Measurements from ENCODE around the gene SHISAL1. TPM values are rescaled to one million over a fixed set of nuclear protein-coding genes. Genes with fewer than 3 reads are reported as not detected.
A peak's percentile ranks its signal among the peaks of the same experiment; 100 is the strongest.

The SHISAL1 gene
- total RNA-seq, 6 experiments from 2014 or later: not detected

- TF ChIP-seq CTCF (IDR thresholded peaks at IDR 0.05): no peak
- Mint-ChIP-seq H3K27ac (no peak overlapping the region), H3K27me3 (ENCODE audit: insufficient read depth) (no peaks in the 10 kb centered on the region; the same call in 1 of the 2 replicates), H3K9me3 (no peaks in the 10 kb centered on the region), H3K4me1 (ENCODE audit: low read depth) (peaks cover 31% of the 10 kb centered on the region), H3K36me3 (ENCODE audit: low read depth) (no peaks in the 10 kb centered on the region), H3K4me3 (no peak overlapping the region)
- no peak for DNase-seq
Measured at GRCh38 chr22:44313385-44314006, 745 bp upstream of the SHISAL1 start.

- peaks cover 2% of the 10 kb centered on the region for H3K27me3 Mint-ChIP-seq (ENCODE audit: insufficient read depth)
- no peak for TF ChIP-seq CTCF (IDR thresholded peaks at IDR 0.05)
- no peaks in the 10 kb centered on the region for H3K9me3 Mint-ChIP-seq
- peak overlapping the region; percentile 55; the same call in 1 of the 2 replicates for H3K27ac Mint-ChIP-seq
- H3K4me1 Mint-ChIP-seq (ENCODE audit: low read depth): peaks cover 38% of the 10 kb centered on the region
- no peak overlapping the region for H3K4me3 Mint-ChIP-seq
- H3K36me3 Mint-ChIP-seq (ENCODE audit: low read depth): no peaks in the 10 kb centered on the region
- peak; percentile 61 for DNase-seq
Measured at GRCh38 chr22:44311855-44312170, 938 bp downstream of the SHISAL1 start.

- no peaks in the 10 kb centered on the region for H3K9me3 Mint-ChIP-seq
- peaks cover 38% of the 10 kb centered on the region for H3K4me1 Mint-ChIP-seq (ENCODE audit: low read depth)
- peak; percentile 52 for TF ChIP-seq CTCF (IDR thresholded peaks at IDR 0.05)
- no peak for DNase-seq
- no peaks in the 10 kb centered on the region for H3K36me3 Mint-ChIP-seq (ENCODE audit: low read depth)
- H3K27me3 Mint-ChIP-seq (ENCODE audit: insufficient read depth): peaks cover 2% of the 10 kb centered on the region
- H3K27ac Mint-ChIP-seq: peak overlapping the region; percentile 55; the same call in 1 of the 2 replicates
- no peak overlapping the region for H3K4me3 Mint-ChIP-seq
Measured at GRCh38 chr22:44311104-44311854, 1.5 kb downstream of the SHISAL1 start.

- Mint-ChIP-seq H3K27ac (peak overlapping the region; percentile 73), H3K4me1 (ENCODE audit: low read depth) (peaks cover 38% of the 10 kb centered on the region), H3K36me3 (ENCODE audit: low read depth) (no peaks in the 10 kb centered on the region), H3K4me3 (peak overlapping the region; percentile 30; the same call in 1 of the 2 replicates), H3K9me3 (no peaks in the 10 kb centered on the region), H3K27me3 (ENCODE audit: insufficient read depth) (peaks cover 7% of the 10 kb centered on the region)
- TF ChIP-seq CTCF (IDR thresholded peaks at IDR 0.05): no peak
- no peak for DNase-seq
Measured at GRCh38 chr22:44309647-44310046, 3.1 kb downstream of the SHISAL1 start.

GRCh38 chr22:44309137-44309536 is 3.6 kb downstream of the SHISAL1 start:
- DNase-seq: peak; percentile 95
- H3K4me3 Mint-ChIP-seq: peak overlapping the region; percentile 30
- peaks cover 7% of the 10 kb centered on the region for H3K27me3 Mint-ChIP-seq (ENCODE audit: insufficient read depth)
- no peak for TF ChIP-seq CTCF (IDR thresholded peaks at IDR 0.05)
- no peaks in the 10 kb centered on the region for H3K9me3 Mint-ChIP-seq
- H3K4me1 Mint-ChIP-seq (ENCODE audit: low read depth): peaks cover 42% of the 10 kb centered on the region
- H3K27ac Mint-ChIP-seq: peak overlapping the region; percentile 73
- H3K36me3 Mint-ChIP-seq (ENCODE audit: low read depth): no peaks in the 10 kb centered on the region

Measured in HFFc6 (cell line).